NCI-H526 treated with DMSO at 0.1 percent for 48 hours (cell line): ENCODE results near the gene ADCK1.
"Not testable (repeated sequence)": the region's sequence is repeated elsewhere in the genome, so short reads cannot be mapped to it uniquely, and the experiment has no call there.

Source experiments
- DNase-seq: peaks from one replicate; lab custom pipeline; 2025; lab: John Stamatoyannopoulos, UW

ADCK1 gene

GRCh38 chr14:77864580-77864979 lies 64.7 kb downstream of the ADCK1 start:
- DNase-seq = no peak

GRCh38 chr14:77865455-77865854 lies 65.5 kb downstream of the ADCK1 start:
- DNase-seq = no peak

DNA sequence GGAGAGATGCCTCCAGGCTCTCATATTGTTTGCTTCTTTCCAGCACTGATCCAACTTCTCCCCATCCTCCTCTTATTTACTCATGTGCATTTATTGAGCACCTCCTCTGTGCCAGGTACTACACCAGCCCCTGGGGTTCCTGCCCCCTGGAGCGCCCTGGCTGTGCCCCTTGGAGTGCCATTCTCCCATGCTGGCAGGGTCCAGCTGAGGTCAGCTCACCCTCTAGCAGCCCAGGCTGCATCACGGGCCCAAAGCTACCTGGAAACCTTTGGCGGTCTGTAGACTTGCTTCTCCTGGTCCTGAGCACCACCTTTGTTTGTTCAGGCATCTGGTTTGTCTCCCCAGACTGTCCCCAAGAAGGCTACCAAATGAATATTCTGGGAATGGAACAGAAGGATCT lies 67.0 kb downstream of the ADCK1 start:
- no peak for DNase-seq

DNA sequence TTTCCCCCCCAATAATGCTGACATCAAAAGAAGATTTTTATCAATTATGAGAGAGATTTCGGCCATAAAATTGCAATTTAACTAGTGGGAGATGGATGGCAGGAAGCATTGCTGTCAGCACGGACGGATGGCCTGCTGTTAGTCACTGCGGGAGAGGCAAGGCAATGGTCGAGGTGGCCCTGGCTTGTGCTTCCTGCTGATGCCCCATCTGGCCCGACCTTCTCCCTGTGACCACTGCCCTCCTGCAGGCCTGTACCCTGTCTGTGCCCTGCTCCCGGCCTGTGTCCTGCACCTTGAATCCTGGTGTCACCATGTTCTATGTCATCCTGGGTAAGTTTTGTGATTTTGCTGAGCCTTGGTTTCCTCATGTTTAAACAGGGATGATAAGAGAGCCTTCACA lies 67.6 kb downstream of the ADCK1 start:
- no peak for DNase-seq

DNA sequence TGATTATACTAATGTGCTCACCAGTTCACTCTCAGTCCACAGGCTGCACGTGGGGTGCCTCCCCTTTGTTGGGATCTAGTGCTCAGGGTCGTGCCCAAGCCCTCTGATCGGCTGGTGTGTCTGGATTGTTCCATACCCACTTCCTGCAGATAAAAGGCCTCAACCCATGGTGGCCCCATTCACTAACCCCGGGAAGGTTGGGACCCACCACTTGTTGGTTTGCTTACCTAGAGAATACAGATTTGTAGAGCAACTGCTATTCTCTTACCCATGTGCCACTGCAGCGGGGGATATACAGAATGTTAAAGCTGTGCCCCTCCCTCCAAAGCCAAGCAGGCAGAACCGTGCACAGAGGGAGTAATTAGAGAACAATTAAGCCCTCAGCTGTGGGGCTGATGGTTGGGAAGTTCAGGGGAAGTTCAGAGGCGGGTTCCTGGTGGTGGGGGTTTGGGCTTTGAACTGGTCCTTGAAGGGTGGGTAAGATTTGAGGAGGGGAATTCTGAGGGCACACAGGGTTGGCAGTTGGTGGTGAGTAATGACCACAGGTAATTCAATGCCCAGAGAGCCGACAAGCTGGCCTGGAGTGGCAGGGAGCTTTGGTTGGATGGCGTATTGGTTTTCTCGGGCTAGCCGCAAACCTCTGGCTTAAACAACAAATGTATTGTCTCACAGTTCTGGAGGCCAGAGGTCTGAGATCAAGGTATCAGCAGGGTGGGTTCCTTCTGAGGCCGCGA lies 68.8 kb downstream of the ADCK1 start:
- DNase-seq = no peak

DNA sequence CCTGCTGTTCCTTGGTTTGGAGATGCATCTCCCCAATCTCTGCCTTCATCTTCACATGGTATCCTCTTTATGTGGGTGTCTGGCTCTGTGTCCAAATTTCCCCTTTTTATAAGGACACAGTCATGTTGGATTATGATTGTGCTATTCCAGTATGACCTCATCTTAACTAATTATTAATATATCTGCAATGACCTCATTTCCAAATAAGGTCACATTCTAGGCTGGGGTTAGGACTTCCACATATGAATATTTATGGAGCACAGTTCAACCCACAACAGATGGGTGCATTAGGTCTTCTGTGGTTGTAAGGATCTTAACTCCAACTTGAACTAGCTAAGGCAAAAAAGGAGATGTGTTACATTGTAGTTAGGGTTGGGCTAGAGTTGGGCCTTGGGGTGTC lies 69.4 kb downstream of the ADCK1 start:
- no peak for DNase-seq

GRCh38 chr14:77870646-77871045 lies 70.7 kb downstream of the ADCK1 start:
- no peak for DNase-seq

GRCh38 chr14:77872152-77872551 lies 72.2 kb downstream of the ADCK1 start:
- no peak for DNase-seq

DNA sequence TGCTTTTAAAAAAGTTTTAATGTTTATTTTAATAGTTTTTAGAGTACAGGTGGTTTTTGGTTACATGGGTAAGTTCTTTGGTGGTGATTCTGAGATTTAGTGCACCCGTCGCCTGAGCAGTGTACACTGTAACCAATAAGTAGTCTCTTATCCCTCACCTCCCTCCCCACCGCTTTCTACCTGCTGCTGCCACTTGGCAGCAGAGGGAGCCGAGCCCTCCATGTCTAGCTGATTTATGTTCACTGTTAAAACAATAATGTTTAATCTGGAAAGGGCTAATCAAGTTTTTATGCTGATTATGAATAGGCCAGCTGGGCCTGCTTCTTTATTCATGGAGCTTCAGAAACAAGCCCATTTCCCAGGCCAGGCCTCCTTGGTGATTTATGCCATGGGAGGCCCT lies 73.1 kb downstream of the ADCK1 start:
- DNase-seq = no peak

DNA sequence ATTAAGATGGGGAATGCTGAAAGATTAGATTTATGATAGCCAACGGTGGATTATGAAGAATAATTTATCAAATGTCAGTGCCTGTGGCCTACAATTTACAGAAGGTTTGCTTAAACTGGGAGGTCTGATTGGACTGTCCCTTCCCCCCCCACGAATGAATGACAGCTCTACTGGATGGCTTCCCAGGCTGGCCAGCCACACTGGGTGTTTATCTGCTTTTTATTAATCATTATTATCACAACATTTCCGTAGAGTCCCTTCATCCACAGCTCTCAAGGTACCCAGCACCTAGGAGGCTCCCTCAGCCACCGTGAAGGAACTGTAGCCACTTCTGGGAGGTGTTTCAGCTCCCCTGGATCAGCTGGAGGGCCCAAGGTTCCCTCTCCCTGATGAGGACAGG lies 78.9 kb downstream of the ADCK1 start:
- no peak for DNase-seq

DNA sequence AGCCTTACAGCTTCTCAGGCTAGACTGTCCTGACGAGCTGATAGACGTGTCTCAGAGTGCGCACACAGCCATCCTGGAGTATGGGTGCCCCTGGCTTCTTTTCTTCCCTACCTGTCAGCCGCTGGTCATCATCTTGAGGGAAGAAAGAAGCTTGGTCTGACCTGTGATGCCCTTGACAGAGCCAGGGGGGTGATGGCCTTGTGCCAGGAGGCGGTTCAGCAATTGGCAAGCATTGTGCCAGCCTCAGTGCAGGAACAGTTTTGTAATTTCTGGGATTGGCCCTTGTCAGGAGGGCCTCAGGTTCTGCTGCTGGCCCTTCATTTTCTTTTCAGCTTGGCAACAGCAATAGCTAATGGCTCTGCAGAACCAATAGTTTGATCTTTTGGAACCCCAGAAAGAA lies 80.1 kb downstream of the ADCK1 start:
- no peak for DNase-seq

DNA sequence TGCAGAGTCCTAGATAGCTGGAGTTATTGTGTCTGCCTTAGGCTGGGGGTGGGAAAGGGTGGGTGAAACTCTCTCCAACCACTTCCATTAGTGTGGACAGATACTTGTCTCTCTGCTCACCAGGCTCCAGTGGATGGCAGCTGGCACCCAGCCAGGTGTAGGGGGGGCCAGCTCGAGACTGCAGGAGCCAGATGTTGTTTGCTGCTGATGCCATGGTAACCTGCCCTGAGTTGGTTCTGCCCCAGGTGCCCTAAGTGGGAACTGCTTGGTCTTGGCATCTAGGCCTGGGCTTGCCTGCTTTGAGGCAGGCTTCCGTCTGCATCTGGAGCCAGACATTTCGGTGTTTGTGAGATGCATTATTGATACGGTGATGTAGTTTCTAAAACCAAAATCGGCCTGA lies 82.2 kb downstream of the ADCK1 start:
- no peak for DNase-seq

- no peak for DNase-seq
Measured at GRCh38 chr14:77882636-77883035, 82.7 kb downstream of the ADCK1 start.

DNA sequence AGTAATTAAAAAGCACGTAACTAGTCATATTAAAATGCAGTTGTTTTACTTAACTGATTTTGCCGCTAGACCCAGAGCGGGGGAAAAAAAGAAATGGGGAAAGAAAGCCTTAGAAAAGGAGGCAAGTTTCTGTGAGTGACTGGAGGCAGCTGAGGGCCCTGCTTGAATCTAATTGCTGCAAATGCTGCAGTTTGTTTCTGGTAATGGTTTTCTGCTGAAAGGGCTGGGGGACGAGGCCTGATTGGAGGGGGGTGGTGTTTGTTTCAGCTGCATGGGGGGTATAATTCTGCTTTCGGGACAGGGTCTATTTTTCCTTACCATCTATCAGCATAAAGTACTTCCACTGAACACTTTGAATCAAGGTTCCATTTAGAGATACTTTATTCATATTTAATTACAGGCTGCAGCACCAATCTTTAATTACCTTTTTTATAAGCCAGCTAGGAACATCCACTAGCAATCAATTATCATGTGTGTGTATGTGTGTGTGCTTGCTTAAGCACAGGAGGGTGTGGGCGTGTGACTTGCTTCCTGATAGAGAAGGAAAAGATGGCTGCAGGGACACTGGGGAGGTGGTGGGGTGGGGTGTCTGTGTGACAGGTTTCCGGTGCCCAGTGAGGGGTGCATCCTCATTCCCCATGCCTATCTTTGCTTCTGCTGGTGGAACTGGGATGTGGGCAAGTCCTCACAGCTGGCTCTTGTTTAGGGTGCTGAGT lies 83.4 kb downstream of the ADCK1 start:
- DNase-seq = no peak

DNA sequence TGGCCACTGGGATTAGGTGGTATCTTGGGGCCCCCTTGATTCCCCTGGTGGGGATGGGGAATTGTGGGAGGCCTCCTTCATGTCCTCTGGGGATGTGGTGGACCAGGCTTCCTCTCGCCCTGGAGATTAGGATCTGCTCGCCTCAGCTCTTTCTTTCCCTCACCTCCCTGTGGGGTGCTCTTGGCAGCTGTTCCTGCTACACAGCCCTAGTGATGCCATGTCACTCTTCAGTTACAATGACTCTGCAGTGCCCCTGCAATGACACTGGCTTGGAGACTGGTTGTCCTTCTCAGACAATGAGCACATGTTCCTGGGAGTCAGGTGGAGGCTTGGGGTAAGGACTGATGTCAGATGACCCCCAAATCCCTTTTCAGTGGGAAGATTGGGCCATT lies 83.9 kb downstream of the ADCK1 start:
- DNase-seq = no peak

DNA sequence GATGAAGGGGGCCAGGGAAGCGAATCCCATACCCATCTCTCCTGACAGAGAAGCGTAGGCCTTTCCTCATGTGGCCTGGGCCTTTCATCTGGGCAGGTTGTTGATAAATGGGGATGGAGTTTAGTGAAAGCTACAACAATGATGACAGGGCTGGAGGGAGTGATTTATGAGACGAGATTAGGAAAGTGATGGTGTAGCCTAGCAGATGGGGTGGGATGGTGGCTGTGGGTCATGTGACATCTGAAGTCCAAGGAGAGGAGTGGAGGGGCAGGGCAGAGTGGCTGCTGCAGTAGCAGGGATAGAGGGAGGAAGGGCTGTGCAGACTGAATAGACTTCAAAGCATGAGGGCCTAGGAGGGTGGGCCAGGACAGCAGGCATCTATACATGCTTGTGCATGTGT lies 85.5 kb downstream of the ADCK1 start:
- no peak for DNase-seq

- DNase-seq = no peak
Measured at GRCh38 chr14:77886010-77886409, 86.1 kb downstream of the ADCK1 start.

GRCh38 chr14:77888903-77889302 lies 89.0 kb downstream of the ADCK1 start:
- DNase-seq = not testable (repeated sequence)

- no peak for DNase-seq
Measured at GRCh38 chr14:77889971-77890442, 90.1 kb downstream of the ADCK1 start.

GRCh38 chr14:77890873-77891272 lies 91.0 kb downstream of the ADCK1 start:
- DNase-seq = no peak

GRCh38 chr14:77892381-77892871 lies 92.5 kb downstream of the ADCK1 start:
- no peak for DNase-seq

- DNase-seq = no peak
Measured at GRCh38 chr14:77892890-77893484, 93.1 kb downstream of the ADCK1 start.

DNA sequence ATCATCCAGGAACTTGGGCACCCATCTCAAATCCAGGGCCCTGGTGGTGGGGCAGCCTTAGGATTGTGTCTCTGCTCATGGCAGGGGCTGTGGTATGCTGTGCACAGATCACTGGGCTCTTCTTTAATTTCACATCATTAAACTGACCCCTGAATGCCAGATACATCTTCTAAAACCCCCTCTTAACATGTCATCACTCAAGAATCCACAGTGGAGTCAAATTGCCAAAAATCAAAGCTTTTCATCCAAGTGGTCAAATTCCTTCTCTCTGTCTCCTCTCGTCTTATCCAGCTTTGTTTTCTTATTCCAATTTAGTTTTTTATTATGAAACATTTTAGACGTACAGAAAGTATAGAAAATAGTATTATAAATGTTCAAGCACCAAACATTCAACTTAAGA lies 97.5 kb downstream of the ADCK1 start:
- DNase-seq = no peak
